Measurements from ENCODE around the gene LYPD6.

Gene LYPD6

DNA sequence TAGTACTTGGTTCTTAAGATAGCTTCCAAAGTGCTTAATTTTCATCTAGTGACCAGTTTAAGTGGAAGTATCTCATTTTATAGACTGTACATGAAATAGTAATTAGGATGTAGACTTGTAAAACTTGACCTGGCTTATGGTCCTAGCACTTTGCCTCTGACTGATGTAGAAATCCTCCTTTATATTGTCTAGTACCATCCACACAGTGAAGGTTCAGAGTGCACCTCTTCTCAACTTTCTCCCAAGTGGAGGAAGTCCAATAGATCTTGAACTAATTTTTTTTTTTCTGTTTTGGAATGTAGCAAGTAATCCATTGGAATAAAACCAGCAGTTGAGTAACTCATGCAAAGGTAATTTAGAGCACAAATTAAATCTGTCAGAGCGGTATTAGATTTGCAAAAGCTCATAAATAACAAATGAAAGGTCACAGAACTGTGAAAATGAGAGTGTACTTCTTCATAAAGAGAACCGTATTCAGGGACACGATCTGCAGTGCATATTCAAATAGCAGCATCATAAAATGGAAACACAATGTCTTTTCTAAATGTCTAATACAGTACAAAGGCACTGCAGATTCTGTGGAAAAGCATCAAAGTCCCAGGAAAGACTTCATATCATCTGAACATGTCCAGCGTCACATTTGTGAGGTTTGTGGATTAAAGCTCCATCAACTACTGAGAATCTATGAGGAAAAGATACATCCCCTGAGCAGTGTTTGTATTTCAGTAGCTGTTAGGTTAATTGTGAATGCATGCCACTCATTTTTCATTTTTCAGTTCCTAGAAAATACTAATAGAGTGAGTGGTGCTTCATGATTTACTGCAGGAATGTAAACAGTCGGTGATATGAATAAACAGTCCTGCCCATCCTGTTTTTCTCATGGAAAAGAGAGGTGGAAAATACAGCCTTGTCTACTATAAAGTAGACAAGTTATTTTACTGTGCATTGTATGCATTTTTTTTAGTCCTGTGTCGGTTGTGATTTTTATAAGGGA, 100.7 kb downstream of the LYPD6 start:
- no peak for DNase-seq
- TF ChIP-seq, protein P1, sequence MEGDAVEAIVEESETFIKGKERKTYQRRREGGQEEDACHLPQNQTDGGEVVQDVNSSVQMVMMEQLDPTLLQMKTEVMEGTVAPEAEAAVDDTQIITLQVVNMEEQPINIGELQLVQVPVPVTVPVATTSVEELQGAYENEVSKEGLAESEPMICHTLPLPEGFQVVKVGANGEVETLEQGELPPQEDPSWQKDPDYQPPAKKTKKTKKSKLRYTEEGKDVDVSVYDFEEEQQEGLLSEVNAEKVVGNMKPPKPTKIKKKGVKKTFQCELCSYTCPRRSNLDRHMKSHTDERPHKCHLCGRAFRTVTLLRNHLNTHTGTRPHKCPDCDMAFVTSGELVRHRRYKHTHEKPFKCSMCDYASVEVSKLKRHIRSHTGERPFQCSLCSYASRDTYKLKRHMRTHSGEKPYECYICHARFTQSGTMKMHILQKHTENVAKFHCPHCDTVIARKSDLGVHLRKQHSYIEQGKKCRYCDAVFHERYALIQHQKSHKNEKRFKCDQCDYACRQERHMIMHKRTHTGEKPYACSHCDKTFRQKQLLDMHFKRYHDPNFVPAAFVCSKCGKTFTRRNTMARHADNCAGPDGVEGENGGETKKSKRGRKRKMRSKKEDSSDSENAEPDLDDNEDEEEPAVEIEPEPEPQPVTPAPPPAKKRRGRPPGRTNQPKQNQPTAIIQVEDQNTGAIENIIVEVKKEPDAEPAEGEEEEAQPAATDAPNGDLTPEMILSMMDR (IDR thresholded peaks at IDR 0.05; ENCODE audit: low read depth, low read length): no peak
- H3K27ac ChIP-seq: no peak overlapping the region

DNA sequence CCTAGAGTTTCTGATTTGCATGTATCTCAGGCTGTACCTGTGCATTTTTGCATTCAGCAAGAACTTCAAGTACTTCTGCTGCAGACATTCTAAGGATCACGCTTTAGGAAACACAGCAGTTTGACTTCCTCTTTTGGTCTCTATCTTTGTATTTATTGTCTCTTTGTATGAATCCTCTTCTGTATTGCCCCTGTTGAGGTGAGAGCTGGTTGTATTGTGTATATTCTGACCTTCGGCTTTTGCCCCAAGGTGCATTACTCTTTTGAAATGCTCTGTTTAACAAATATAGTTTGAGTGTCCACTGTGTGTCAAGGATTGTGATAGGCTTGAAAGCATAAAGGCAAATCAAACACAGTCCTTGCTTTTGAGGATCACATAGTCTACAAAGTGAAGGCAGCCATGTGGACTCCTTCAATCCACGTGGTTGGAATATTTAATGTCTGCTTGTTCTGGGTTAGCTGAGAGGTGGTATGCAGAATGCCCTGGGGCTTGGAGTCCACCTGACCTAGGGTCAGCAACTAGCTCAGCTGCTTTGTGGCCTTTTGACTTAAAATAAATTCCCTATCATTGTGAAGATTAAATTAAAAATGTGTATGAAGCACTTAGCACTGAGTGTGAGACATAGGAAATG, 108.1 kb downstream of the LYPD6 start:
- TF ChIP-seq, protein P1 (IDR thresholded peaks at IDR 0.05; ENCODE audit: low read depth, low read length): no peak
- no peak for DNase-seq
- Histone ChIP-seq H3K9me3 (ENCODE audit: severe bottlenecking) (no peaks in the 10 kb centered on the region), H3K27ac (no peak overlapping the region), H3K4me3 (ENCODE audit: low read depth, low read length) (no peak overlapping the region), H3K27me3 (ENCODE audit: insufficient read depth, low read depth, severe bottlenecking) (no peaks in the 10 kb centered on the region), H3K36me3 (no peaks in the 10 kb centered on the region)

More for the DNA sequence above, 100.7 kb downstream of the LYPD6 start:
- Histone ChIP-seq H3K9me3 (ENCODE audit: severe bottlenecking) (no peaks in the 10 kb centered on the region), H3K36me3 (no peaks in the 10 kb centered on the region), H3K27me3 (ENCODE audit: insufficient read depth, low read depth, severe bottlenecking) (no peaks in the 10 kb centered on the region), H3K4me3 (ENCODE audit: low read depth, low read length) (no peak overlapping the region)

DNA sequence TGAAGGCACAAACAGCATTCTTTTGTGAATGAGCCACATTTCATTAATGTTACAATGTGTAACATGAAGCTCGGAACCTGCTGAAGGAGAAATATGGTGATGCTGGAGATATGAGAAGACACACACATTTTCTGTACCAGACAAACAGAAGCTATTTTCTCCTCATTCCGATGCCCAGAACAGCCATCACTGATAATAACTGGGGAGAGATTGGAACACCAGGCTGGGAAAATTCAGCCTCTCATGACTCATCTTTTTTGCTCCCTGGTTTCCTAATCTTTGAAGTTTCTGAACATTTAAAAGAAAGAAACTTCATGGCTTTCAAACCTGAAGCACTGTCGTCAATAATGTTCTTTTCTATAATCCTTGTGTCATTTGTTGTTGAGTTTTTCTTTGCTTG, 110.9 kb downstream of the LYPD6 start:
- H3K4me3 ChIP-seq (ENCODE audit: low read depth, low read length): no peak overlapping the region
- no peak overlapping the region for H3K27ac ChIP-seq
- DNase-seq: no peak
- H3K36me3 ChIP-seq: no peaks in the 10 kb centered on the region
- no peaks in the 10 kb centered on the region for H3K9me3 ChIP-seq (ENCODE audit: severe bottlenecking)
- H3K27me3 ChIP-seq (ENCODE audit: insufficient read depth, low read depth, severe bottlenecking): no peaks in the 10 kb centered on the region
- TF ChIP-seq, protein P1 (IDR thresholded peaks at IDR 0.05; ENCODE audit: low read depth, low read length): no peak

DNA sequence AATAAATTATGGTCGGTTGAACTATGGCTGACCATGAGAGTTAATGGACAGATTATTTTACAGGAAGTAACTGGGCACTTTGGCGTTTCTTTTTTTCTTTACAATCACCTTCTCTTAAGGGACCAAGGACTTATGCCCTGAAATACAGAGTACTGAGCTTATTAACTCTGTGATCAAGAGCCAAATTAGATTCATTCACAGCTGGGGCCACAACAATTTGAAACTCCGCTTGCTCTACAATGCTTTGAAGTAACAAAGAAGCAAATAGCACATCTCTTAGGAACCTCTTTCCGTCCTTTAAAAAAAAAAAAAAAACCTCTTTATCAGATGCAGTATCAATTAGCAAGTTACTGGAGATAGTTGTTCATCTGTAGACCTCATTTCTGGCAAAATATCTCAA, 112.0 kb downstream of the LYPD6 start:
- H3K9me3 ChIP-seq (ENCODE audit: severe bottlenecking): no peaks in the 10 kb centered on the region
- TF ChIP-seq, protein P1 (IDR thresholded peaks at IDR 0.05; ENCODE audit: low read depth, low read length): no peak
- no peaks in the 10 kb centered on the region for H3K27me3 ChIP-seq (ENCODE audit: insufficient read depth, low read depth, severe bottlenecking)
- H3K27ac ChIP-seq: no peak overlapping the region
- DNase-seq: no peak
- H3K36me3 ChIP-seq: no peaks in the 10 kb centered on the region
- H3K4me3 ChIP-seq (ENCODE audit: low read depth, low read length): no peak overlapping the region

DNA sequence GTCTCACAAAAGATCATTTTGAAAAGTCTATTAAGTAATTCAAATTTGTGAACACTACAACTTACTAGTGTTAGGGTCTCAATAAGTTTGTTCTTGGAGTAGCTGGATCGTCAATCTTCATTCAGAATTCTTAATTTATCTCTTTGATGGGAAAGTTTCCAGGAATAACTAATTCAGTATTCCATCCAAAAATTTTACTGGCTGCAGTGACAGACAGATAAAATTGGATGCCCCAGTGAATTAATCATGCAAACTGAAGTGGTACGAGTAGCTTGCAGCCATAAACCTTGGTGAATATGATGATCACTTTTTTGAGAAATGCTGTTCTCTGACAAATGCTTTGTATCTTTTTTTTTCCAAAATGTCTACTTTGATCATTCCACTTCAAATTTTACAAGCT, 112.8 kb downstream of the LYPD6 start:
- no peak for DNase-seq
- TF ChIP-seq, protein P1 (IDR thresholded peaks at IDR 0.05; ENCODE audit: low read depth, low read length): no peak
- no peak overlapping the region for H3K27ac ChIP-seq
- no peaks in the 10 kb centered on the region for H3K36me3 ChIP-seq
- no peaks in the 10 kb centered on the region for H3K9me3 ChIP-seq (ENCODE audit: severe bottlenecking)
- H3K4me3 ChIP-seq (ENCODE audit: low read depth, low read length): no peak overlapping the region
- H3K27me3 ChIP-seq (ENCODE audit: insufficient read depth, low read depth, severe bottlenecking): no peaks in the 10 kb centered on the region

All from WERI-Rb-1 (cell line).